Tibial nerve (tissue), 4 donors: ENCODE measurements around the gene SRD5A3.

Source experiments
- EP300 ChIP-seq, 2 donors: sonication (generic); formaldehyde crosslinking; IDR thresholded peaks; one replicate each; pipeline ENCODE4 v1.6.1; 2017; ENCODE audit warnings: antibody characterized with exemption in 2 of 2, mild to moderate bottlenecking in 1 of 2
- POLR2A ChIP-seq, 2 donors: fragments of 450-650 bp; IDR thresholded peaks; one replicate each; pipeline ENCODE4 v1.6.1; 2017; ENCODE audit warnings: antibody characterized with exemption in 2 of 2, mild to moderate bottlenecking in 2 of 2, moderate library complexity in 2 of 2
- TF ChIP-seq, protein P1 (sequence below), 5 experiments: fragments of 200-600 bp in 3 of 5; fragments of 450-650 bp in 2 of 5; sonication (generic) in 3 of 5; IDR thresholded peaks; one replicate each; pipeline ENCODE4 v1.5.1; 2016 to 2019; ENCODE audit warnings: antibody characterized with exemption in 5 of 5, mild to moderate bottlenecking in 3 of 5, moderate library complexity in 2 of 5

DNA sequence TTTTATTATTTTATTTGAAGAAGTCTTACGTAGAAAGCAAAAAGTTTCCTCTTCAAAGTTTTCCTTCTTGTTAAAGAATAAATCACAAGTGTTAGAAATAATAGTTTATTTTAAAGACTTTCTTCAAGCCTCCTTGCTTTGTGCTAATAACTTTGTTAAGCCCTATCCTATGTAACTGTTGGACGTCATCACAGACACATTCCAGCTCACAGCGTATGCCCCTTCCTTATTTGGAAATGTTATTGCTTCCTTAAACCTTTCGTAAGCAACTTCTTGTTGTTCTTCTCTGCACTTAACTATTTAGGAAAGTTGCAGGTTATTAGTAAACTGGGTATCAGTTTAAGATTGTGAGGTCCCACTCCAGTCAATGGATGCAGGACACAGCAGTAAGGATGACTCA is 7.6 kb upstream of the SRD5A3 start:
- TF ChIP-seq, protein P1, sequence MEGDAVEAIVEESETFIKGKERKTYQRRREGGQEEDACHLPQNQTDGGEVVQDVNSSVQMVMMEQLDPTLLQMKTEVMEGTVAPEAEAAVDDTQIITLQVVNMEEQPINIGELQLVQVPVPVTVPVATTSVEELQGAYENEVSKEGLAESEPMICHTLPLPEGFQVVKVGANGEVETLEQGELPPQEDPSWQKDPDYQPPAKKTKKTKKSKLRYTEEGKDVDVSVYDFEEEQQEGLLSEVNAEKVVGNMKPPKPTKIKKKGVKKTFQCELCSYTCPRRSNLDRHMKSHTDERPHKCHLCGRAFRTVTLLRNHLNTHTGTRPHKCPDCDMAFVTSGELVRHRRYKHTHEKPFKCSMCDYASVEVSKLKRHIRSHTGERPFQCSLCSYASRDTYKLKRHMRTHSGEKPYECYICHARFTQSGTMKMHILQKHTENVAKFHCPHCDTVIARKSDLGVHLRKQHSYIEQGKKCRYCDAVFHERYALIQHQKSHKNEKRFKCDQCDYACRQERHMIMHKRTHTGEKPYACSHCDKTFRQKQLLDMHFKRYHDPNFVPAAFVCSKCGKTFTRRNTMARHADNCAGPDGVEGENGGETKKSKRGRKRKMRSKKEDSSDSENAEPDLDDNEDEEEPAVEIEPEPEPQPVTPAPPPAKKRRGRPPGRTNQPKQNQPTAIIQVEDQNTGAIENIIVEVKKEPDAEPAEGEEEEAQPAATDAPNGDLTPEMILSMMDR (IDR thresholded peaks at IDR 0.05): no peak
- TF ChIP-seq EP300 (IDR thresholded peaks at IDR 0.05) (no peak), POLR2A (IDR thresholded peaks at IDR 0.05) (no peak)
